ENCODE data around the gene CACHD1.
"Not testable (repeated sequence)": the region's sequence is repeated elsewhere in the genome, so short reads cannot be mapped to it uniquely, and the experiment has no call there.

The CACHD1 gene

DNA sequence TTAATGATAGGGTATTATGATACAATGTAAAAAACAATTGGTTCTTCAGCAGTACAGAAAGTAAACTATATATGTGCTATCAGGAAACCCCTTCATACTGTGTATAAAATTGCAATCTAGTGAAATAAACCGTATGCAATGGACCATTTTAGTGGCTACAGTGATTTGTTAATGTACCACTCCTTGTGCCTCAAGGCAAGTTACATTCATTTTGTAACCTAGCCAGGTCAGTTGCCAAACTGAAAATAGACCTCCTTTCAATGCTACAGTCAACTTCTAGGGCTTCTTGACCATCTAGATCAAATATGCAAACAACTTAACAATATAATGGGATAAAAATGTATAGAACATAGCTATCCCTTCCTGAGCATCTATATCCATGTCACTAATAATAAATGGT lies 223.0 kb downstream of the CACHD1 start:
- ChIA-PET POLR2A (no interaction called here), CTCF (interaction anchor here (1.0 to 7.7 kb wide), 3 partner anchors 11 to 424 kb away, joined by 4 to 69 read pairs (median 5); no protein-coding TSS in a partner anchor)
- TF ChIP-seq, protein P1, sequence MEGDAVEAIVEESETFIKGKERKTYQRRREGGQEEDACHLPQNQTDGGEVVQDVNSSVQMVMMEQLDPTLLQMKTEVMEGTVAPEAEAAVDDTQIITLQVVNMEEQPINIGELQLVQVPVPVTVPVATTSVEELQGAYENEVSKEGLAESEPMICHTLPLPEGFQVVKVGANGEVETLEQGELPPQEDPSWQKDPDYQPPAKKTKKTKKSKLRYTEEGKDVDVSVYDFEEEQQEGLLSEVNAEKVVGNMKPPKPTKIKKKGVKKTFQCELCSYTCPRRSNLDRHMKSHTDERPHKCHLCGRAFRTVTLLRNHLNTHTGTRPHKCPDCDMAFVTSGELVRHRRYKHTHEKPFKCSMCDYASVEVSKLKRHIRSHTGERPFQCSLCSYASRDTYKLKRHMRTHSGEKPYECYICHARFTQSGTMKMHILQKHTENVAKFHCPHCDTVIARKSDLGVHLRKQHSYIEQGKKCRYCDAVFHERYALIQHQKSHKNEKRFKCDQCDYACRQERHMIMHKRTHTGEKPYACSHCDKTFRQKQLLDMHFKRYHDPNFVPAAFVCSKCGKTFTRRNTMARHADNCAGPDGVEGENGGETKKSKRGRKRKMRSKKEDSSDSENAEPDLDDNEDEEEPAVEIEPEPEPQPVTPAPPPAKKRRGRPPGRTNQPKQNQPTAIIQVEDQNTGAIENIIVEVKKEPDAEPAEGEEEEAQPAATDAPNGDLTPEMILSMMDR (IDR thresholded peaks at IDR 0.05; ENCODE audit: insufficient read depth, low read length, missing control alignments): no peak
- no peak overlapping the region for H3K4me3 ChIP-seq (ENCODE audit: low read depth, low read length)
- no peak for DNase-seq (ENCODE audit: low read depth, low spot score)

DNA sequence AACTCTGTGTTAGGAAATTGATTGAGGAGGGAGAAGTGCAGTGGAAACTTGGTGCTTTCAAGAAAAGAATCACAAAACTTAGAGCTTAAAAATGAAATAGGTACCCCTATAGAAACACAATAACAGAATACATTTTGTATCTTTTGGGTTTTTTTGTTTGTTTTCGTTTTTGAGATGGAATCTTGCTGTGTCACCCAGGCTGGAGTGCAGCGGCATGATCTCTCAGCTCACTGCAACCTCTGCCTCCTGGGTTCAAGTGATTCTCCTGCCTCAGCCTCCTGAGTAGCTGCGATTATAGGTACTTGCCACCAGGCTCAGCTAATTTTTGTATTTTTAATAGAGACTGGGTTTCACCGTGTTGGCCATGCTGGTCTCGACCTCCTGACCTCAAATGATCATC lies 223.5 kb downstream of the CACHD1 start:
- TF ChIP-seq, protein P1 (IDR thresholded peaks at IDR 0.05; ENCODE audit: insufficient read depth, low read length, missing control alignments): no peak
- DNase-seq (ENCODE audit: low read depth, low spot score): no peak
- CTCF ChIA-PET: interaction anchor here (7.7 kb wide), 1 partner anchor 14 kb away, joined by 69 read pairs; no protein-coding TSS in a partner anchor
- H3K4me3 ChIP-seq (ENCODE audit: low read depth, low read length): no peak overlapping the region
- POLR2A ChIA-PET: no interaction called here

DNA sequence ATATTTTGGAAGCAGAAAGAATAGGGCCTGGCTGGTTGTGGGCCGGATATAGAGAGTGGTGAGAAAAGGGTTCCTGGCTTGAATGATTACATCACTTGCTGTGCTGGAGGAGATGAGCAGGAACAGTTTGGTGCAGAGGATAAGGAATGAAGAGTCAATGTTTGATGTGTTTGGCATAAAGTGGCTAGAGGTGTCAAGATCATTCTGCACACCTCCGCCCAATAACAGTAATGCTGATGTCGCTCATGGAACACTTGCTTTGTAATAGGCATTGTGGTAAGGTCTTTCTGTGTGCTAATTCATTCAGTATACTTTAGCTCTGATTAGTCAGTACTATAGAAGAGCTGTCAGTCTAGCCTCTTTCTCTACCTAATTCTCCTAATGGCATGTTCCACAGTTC lies 226.9 kb downstream of the CACHD1 start:
- ChIA-PET POLR2A (no interaction called here), CTCF (interaction anchor here (1.1 kb wide), 1 partner anchor 21 kb away, joined by 3 read pairs; no protein-coding TSS in a partner anchor)
- TF ChIP-seq, protein P1 (IDR thresholded peaks at IDR 0.05; ENCODE audit: insufficient read depth, low read length, missing control alignments): no peak
- H3K4me3 ChIP-seq (ENCODE audit: low read depth, low read length): no peak overlapping the region
- no peak for DNase-seq (ENCODE audit: low read depth, low spot score)

DNA sequence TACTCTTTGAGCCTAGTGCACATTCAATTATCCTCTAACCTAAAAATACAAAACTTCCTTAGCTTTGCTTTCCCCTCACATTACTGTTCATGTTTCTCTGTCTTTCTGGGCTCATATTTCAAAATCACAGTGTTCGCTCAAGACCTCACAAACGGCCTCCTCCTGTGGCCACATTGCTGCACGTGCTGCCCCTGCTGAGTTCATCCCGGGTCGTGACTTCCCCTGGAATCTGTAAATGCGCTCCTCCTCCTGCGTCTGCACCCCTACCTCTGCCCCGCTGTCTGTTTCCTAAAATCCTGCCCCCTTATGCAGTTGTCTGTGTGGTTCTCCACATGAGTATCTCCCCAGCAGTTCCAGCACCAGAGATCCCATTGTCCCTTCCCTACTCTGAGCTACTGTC lies 229.4 kb downstream of the CACHD1 start:
- H3K4me3 ChIP-seq (ENCODE audit: low read depth, low read length): no peak overlapping the region
- DNase-seq (ENCODE audit: low read depth, low spot score): no peak
- ChIA-PET CTCF (no interaction called here), POLR2A (no interaction called here)
- TF ChIP-seq, protein P1 (IDR thresholded peaks at IDR 0.05; ENCODE audit: insufficient read depth, low read length, missing control alignments): no peak

DNA sequence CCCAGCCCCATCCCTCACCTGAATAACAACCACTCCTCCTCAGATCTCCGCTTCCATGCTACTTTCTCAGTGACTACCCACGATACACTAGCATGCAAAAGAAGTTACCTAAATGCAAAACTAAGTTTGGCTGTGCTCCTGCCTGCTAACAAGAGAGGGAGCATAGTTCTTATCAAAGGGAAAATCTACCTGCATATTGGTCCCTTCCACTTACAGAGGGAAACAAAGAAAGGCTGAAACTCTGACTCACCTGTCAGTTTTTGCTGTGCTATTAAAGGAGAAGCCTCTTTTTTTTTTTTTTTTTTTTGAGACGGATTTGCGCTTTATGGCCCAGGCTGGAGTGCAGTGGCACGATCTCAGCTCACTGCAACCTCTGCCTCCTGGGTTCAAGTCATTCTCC lies 231.1 kb downstream of the CACHD1 start:
- ChIA-PET CTCF (no interaction called here), POLR2A (no interaction called here)
- H3K4me3 ChIP-seq (ENCODE audit: low read depth, low read length): no peak overlapping the region
- no peak for DNase-seq (ENCODE audit: low read depth, low spot score)
- TF ChIP-seq, protein P1 (IDR thresholded peaks at IDR 0.05; ENCODE audit: insufficient read depth, low read length, missing control alignments): no peak

DNA sequence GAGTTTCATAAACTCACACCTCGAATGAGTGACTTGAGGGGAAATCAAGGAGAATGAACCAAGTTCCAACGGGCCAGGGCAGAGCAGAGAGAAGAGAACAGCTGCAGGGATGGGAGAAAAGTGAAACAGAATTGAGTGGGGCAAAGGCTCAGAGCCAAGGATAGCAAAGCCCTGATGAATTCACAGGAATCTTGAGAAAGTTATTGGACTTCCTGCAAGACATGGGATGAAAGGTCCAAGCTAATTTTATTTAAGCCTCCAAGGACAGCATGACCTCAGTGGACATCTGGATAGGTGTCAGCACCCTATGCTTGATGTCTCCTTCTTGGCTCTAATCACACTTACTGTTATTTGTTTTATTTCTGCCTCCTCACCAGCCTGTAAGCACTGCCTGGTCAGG lies 232.0 kb downstream of the CACHD1 start:
- H3K4me3 ChIP-seq (ENCODE audit: low read depth, low read length): no peak overlapping the region
- ChIA-PET POLR2A (no interaction called here), CTCF (no interaction called here)
- TF ChIP-seq, protein P1 (IDR thresholded peaks at IDR 0.05; ENCODE audit: insufficient read depth, low read length, missing control alignments): no peak
- DNase-seq (ENCODE audit: low read depth, low spot score): no peak

DNA sequence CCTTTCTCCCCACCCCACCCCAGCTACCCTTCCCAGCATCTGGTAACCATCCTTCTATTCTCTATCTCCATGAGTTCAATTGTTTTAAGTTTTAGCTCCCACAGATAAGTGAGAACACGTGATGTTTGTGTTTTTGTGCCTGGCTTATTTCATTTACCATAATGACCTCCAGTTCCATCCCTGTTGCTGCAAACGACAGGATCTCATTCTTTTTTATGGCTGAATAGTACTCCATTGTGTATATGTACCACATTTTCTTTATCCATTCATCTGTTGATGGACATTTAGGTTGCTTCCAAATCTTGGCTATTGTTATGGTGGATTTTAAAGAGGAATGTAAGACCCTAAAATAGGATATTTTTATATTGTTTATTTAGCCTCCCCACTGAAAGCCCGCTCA lies 232.7 kb downstream of the CACHD1 start:
- H3K4me3 ChIP-seq (ENCODE audit: low read depth, low read length); DNase-seq (ENCODE audit: low read depth, low spot score); CTCF ChIA-PET; POLR2A ChIA-PET: not testable (repeated sequence)

All from AG04449 (cell line).